Femur (tissue), 1 donor: ENCODE measurements around the gene MARCHF5.
"Not testable (repeated sequence)": the region's sequence is repeated elsewhere in the genome, so short reads cannot be mapped to it uniquely, and the experiment has no call there.

Experiments
- DNase-seq: peaks from one replicate; pipeline ENCODE4 v3.0.0-alpha.2; 2017

Gene MARCHF5

GRCh38 chr10:92393173-92393572 is 102.2 kb downstream of the MARCHF5 start:
- DNase-seq = not testable (repeated sequence)

- DNase-seq = peak; percentile 21
Observed at GRCh38 chr10:92395271-92395670, 104.3 kb downstream of the MARCHF5 start.

- DNase-seq = not testable (repeated sequence)
Observed at GRCh38 chr10:92402234-92402633, 111.3 kb downstream of the MARCHF5 start.
